Neuronal stem cell (in vitro differentiated cells): ENCODE data around the gene LRP1B.

Experiments used
- DNase-seq: peaks from one replicate; pipeline ENCODE4 v3.0.0-alpha.2; 2013; ENCODE audit warnings: low spot score
- H2AFZ ChIP-seq: one replicate; pipeline ENCODE4 v1.6.1; 2013; ENCODE audit warnings: mild to moderate bottlenecking, low read length, inconsistent platforms
- H2AK5ac ChIP-seq: 2 replicates; pipeline ENCODE4 v1.6.1; 2013; ENCODE audit warnings: low read depth, mild to moderate bottlenecking, inconsistent platforms, low read length, moderate library complexity, mixed read lengths
- H2BK120ac ChIP-seq: 2 replicates; pipeline ENCODE4 v1.6.1; 2013; ENCODE audit warnings: low read depth, mild to moderate bottlenecking, inconsistent platforms, low read length, moderate library complexity, mixed read lengths
- H2BK12ac ChIP-seq: one replicate; pipeline ENCODE4 v1.6.1; 2013; ENCODE audit warnings: low read length, inconsistent platforms
- H2BK15ac ChIP-seq: 2 replicates; pipeline ENCODE4 v1.6.1; 2013; ENCODE audit warnings: mild to moderate bottlenecking, low read length, inconsistent platforms, mixed read lengths
- H2BK5ac ChIP-seq: one replicate; pipeline ENCODE4 v1.6.1; 2013; ENCODE audit warnings: inconsistent platforms, mild to moderate bottlenecking, low read length, moderate library complexity
- H3K14ac ChIP-seq: one replicate; pipeline ENCODE4 v1.6.1; 2013; ENCODE audit warnings: low read length, inconsistent platforms
- H3K18ac ChIP-seq: 2 replicates; pipeline ENCODE4 v1.6.1; 2013; ENCODE audit warnings: low read length, inconsistent platforms
- H3K23ac ChIP-seq: 2 replicates; pipeline ENCODE4 v1.6.1; 2013; ENCODE audit warnings: low read depth, mild to moderate bottlenecking, mixed read lengths, low read length, inconsistent platforms; ENCODE audit not compliant: poor library complexity
- H3K27ac ChIP-seq: replicated peaks from 3 replicates; pipeline ENCODE4 v1.5.1; 2013; ENCODE audit warnings: low read length, inconsistent platforms
- H3K27me3 ChIP-seq, 3 experiments: 2 replicates each; pipeline ENCODE4 v1.6.1; 2013; ENCODE audit warnings: low read length in 3 of 3, mild to moderate bottlenecking in 2 of 3, inconsistent platforms in 1 of 3, low read depth in 1 of 3, mixed read lengths in 1 of 3, moderate library complexity in 1 of 3; ENCODE audit not compliant: control insufficient read depth in 3 of 3, insufficient read depth in 3 of 3
- H3K36me3 ChIP-seq, 2 donors: replicated peaks in 1 of 2; 2 replicates each; pipeline ENCODE4 v1.6.1; 2013; ENCODE audit warnings: low read length in 2 of 2; ENCODE audit not compliant: control insufficient read depth in 2 of 2, insufficient read depth in 2 of 2
- H3K4ac ChIP-seq: 2 replicates; pipeline ENCODE4 v1.6.1; 2013; ENCODE audit warnings: inconsistent platforms, mild to moderate bottlenecking, low read length, moderate library complexity
- H3K4me1 ChIP-seq, 2 donors: 1 replicate in 1 of 2; 2 replicates in 1 of 2; pipeline ENCODE4 v1.6.1; 2013; ENCODE audit warnings: low read length in 2 of 2, low read depth in 1 of 2; ENCODE audit not compliant: control insufficient read depth in 2 of 2, insufficient read depth in 1 of 2
- H3K4me2 ChIP-seq: one replicate; pipeline ENCODE4 v1.6.1; 2013; ENCODE audit warnings: mild to moderate bottlenecking, low read length, inconsistent platforms; ENCODE audit not compliant: insufficient read depth, poor library complexity, severe bottlenecking
- H3K4me3 ChIP-seq, 2 donors: 2 replicates each; pipeline ENCODE4 v1.5.1; 2013; ENCODE audit warnings: low read length in 2 of 2, mild to moderate bottlenecking in 2 of 2, inconsistent platforms in 1 of 2, moderate library complexity in 1 of 2
- H3K79me1 ChIP-seq: one replicate; pipeline ENCODE4 v1.6.1; 2013; ENCODE audit warnings: low read depth, mild to moderate bottlenecking, inconsistent platforms, low read length, moderate library complexity
- H3K9ac ChIP-seq: one replicate; pipeline ENCODE4 v1.6.1; 2013; ENCODE audit warnings: mild to moderate bottlenecking, low read depth, low read length, inconsistent platforms; ENCODE audit not compliant: poor library complexity
- H3K9me3 ChIP-seq, 2 donors: replicated peaks in 1 of 2; 2 replicates each; pipeline versions ENCODE3 to v1.6.1; 2013; ENCODE audit warnings: low read length in 2 of 2, mild to moderate bottlenecking in 2 of 2, inconsistent platforms in 1 of 2, low read depth in 1 of 2, mixed read lengths in 1 of 2, moderate library complexity in 1 of 2; ENCODE audit not compliant: control insufficient read depth in 2 of 2, insufficient read depth in 1 of 2
- H4K8ac ChIP-seq: one replicate; pipeline ENCODE4 v1.6.1; 2013; ENCODE audit warnings: low read depth, mild to moderate bottlenecking, inconsistent platforms, low read length, moderate library complexity
- H4K91ac ChIP-seq: one replicate; pipeline ENCODE4 v1.6.1; 2013; ENCODE audit warnings: low read length, low read depth, mild to moderate bottlenecking, inconsistent platforms; ENCODE audit not compliant: poor library complexity
- WGBS, 2 donors: extraction: QIAGEN DNeasy Blood & Tissue Kit; methylation state at CpG; one replicate each; pipeline ENCODE4 v1.1.7; 2013; ENCODE audit warnings: missing lambda C conversion rate in 2 of 2, mixed read lengths in 1 of 2; ENCODE audit not compliant: insufficient read length in 2 of 2, insufficient replicate concordance in 1 of 2; ENCODE audit errors: extremely low coverage in 2 of 2; 5-methylcytosine and 5-hydroxymethylcytosine counted together

LRP1B gene

GRCh38 chr2:140711867-140712266, 1418.9 kb downstream of the LRP1B start:
- Histone ChIP-seq H3K4me1 (no peaks in the 10 kb centered on the region), H2BK120ac (no peak overlapping the region), H2BK12ac (no peak overlapping the region), H3K9me3 (no peaks in the 10 kb centered on the region), H3K79me1 (no peaks in the 10 kb centered on the region), H2BK5ac (no peak overlapping the region), H2AK5ac (no peak overlapping the region), H2AFZ (peak overlapping the region; percentile 49), H3K18ac (no peak overlapping the region), H3K4me3 (no peak overlapping the region), H3K9ac (no peak overlapping the region), H3K23ac (no peak overlapping the region), H3K14ac (no peak overlapping the region), H3K27me3 (no peaks in the 10 kb centered on the region), H4K91ac (no peak overlapping the region), H3K4ac (no peak overlapping the region), H3K4me2 (no peak overlapping the region), H3K27ac (no peak overlapping the region), H2BK15ac (no peak overlapping the region), H3K36me3 (no peaks in the 10 kb centered on the region), H4K8ac (no peak overlapping the region)
- DNase-seq, result no peak
- WGBS, 2 donors, result no CpG with 5 or more reads among the region's 3 CpGs

DNA sequence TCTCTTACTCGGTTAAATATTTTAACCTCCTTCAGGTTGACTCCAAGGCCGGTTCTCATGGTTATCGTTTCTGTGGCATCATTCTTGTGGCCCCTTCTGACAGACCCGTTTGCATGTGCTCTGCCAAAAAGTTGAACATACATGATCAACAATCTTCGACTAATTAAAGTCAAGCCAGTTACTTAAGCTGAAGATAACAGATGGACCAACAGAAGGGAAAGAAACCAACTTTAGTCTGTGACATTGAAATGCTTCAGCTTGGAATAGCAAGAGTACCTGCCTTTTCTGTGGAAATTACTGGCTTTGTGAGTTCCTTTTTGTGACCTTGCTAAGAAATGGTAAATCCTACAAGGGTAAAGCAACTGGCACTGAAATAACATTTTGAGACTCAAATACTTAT, 1429.1 kb downstream of the LRP1B start:
- DNase-seq, result no peak
- Histone ChIP-seq H3K4me1 (no peaks in the 10 kb centered on the region), H4K8ac (no peak overlapping the region), H3K27me3 (no peaks in the 10 kb centered on the region), H2BK5ac (no peak overlapping the region), H2AFZ (no peak overlapping the region), H3K18ac (no peak overlapping the region), H3K27ac (no peak overlapping the region), H3K4me2 (no peak overlapping the region), H4K91ac (no peak overlapping the region), H3K23ac (no peak overlapping the region), H3K14ac (no peak overlapping the region), H3K9me3 (no peaks in the 10 kb centered on the region), H3K9ac (no peak overlapping the region), H2BK12ac (no peak overlapping the region), H3K36me3 (no peaks in the 10 kb centered on the region), H2BK15ac (no peak overlapping the region), H3K4ac (no peak overlapping the region), H2BK120ac (no peak overlapping the region), H3K79me1 (no peaks in the 10 kb centered on the region), H3K4me3 (no peak overlapping the region), H2AK5ac (no peak overlapping the region)
- no CpG with 5 or more reads among the region's 5 CpGs for WGBS, 2 donors

- Histone ChIP-seq H4K91ac (no peak overlapping the region), H2AK5ac (no peak overlapping the region), H3K4me1 (no peaks in the 10 kb centered on the region), H3K14ac (no peak overlapping the region), H3K4me2 (no peak overlapping the region), H3K4me3 (no peak overlapping the region), H3K4ac (no peak overlapping the region), H3K23ac (no peak overlapping the region), H4K8ac (no peak overlapping the region), H2BK120ac (no peak overlapping the region), H2BK5ac (no peak overlapping the region), H2BK12ac (no peak overlapping the region), H3K27ac (no peak overlapping the region), H2BK15ac (no peak overlapping the region), H3K18ac (no peak overlapping the region), H3K9ac (no peak overlapping the region), H3K27me3 (no peaks in the 10 kb centered on the region), H3K9me3 (no peaks in the 10 kb centered on the region), H3K79me1 (no peaks in the 10 kb centered on the region), H2AFZ (no peak overlapping the region), H3K36me3 (no peaks in the 10 kb centered on the region)
- WGBS, 2 donors, result no CpG with 5 or more reads among the region's 2 CpGs
- DNase-seq, result no peak
Measured at GRCh38 chr2:140698636-140699035, 1432.2 kb downstream of the LRP1B start.

- H3K18ac ChIP-seq, result no peak overlapping the region
- H3K4me2 ChIP-seq, result no peak overlapping the region
- no peak overlapping the region for H2BK12ac ChIP-seq
- no peak overlapping the region for H2BK15ac ChIP-seq
- H4K91ac ChIP-seq, result no peak overlapping the region
- no peak overlapping the region for H3K23ac ChIP-seq
- H2BK120ac ChIP-seq, result no peak overlapping the region
- H3K36me3 ChIP-seq, result no peaks in the 10 kb centered on the region
- H4K8ac ChIP-seq, result no peak overlapping the region
- H3K4me3 ChIP-seq, result no peak overlapping the region
- H2BK5ac ChIP-seq, result no peak overlapping the region
- H2AK5ac ChIP-seq, result no peak overlapping the region
- no peak overlapping the region for H2AFZ ChIP-seq
- no peak overlapping the region for H3K4ac ChIP-seq
- H3K9me3 ChIP-seq, result no peaks in the 10 kb centered on the region
- no peak overlapping the region for H3K9ac ChIP-seq
- WGBS, 2 donors, result no CpG with 5 or more reads among the region's 3 CpGs
- no peak overlapping the region for H3K14ac ChIP-seq
- no peaks in the 10 kb centered on the region for H3K27me3 ChIP-seq
- no peak overlapping the region for H3K27ac ChIP-seq
- H3K4me1 ChIP-seq, result no peaks in the 10 kb centered on the region
- DNase-seq, result no peak
- H3K79me1 ChIP-seq, result no peaks in the 10 kb centered on the region
Measured at GRCh38 chr2:140696449-140696848, 1434.4 kb downstream of the LRP1B start.
